GM12892 (cell line): ENCODE results near the gene TMA16.

ENCODE experiments used
- POLR2A ChIP-seq: IDR thresholded peaks from 2 replicates; pipeline ENCODE4 v1.6.1; 2011; ENCODE audit warnings: low read depth, low read length, control low read depth
- POLR2AphosphoS5 ChIP-seq: IDR thresholded peaks from 2 replicates; pipeline ENCODE4 v1.6.1; 2011; ENCODE audit warnings: low read depth, low read length, control low read depth
- TAF1 ChIP-seq: IDR thresholded peaks from 2 replicates; pipeline ENCODE4 v1.6.1; 2011; ENCODE audit warnings: low read depth, mild to moderate bottlenecking, control low read depth, low read length, borderline replicate concordance

GRCh38 chr4:163470391-163470790, 24.1 kb upstream of the TMA16 start:
- TF ChIP-seq POLR2A (no peak), POLR2AphosphoS5 (no peak), TAF1 (no peak)
